HG03558 (cell line): ENCODE measurements around the gene ZNF608.

Experiments
- ATAC-seq: cut with Tn5 transposase; IDR thresholded peaks from one replicate; pipeline ENCODE4 v1.9.1; 2021; ENCODE audit warnings: moderate number of reproducible peaks; ENCODE audit not compliant: unreplicated experiment; ENCODE audit errors: extremely low read depth

Gene ZNF608

DNA sequence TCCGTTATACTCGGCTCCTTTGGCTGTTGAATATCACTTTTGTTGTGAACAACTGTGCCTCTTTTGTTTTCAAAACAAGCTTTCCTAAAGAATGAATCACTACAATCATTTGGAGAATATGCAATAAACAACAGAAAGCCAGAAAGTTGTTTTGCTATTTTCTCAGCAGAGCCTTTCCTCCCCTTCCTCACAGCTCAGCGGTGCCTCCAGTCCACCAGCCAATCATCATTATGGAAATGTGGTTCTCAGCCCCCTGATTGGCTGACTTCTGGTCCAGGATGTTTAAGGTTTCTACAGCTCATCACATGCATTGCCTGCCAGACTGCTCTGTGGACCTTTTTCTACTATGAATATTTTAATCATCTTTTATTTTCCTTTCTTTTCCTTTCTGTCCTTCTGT, 9.1 kb upstream of the ZNF608 start:
- no peak for ATAC-seq

DNA sequence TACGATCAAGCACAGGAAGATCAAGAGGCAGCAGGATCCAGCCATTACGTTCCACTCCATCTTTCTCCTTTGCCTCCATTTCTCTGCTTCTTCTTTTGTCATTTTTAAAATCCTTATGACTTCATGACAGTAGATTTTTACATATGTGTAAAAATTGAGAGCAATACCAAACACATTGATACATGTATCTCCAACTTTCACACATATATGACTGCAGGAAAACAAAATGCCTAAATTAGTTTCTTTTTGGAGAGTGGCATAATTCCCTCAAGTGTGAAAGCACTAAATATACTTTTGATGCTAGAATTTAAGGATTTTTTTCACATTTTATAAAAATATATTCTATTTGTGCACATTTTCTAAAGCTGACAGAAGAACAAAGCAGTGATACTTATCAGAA, 8.6 kb upstream of the ZNF608 start:
- ATAC-seq, result no peak

DNA sequence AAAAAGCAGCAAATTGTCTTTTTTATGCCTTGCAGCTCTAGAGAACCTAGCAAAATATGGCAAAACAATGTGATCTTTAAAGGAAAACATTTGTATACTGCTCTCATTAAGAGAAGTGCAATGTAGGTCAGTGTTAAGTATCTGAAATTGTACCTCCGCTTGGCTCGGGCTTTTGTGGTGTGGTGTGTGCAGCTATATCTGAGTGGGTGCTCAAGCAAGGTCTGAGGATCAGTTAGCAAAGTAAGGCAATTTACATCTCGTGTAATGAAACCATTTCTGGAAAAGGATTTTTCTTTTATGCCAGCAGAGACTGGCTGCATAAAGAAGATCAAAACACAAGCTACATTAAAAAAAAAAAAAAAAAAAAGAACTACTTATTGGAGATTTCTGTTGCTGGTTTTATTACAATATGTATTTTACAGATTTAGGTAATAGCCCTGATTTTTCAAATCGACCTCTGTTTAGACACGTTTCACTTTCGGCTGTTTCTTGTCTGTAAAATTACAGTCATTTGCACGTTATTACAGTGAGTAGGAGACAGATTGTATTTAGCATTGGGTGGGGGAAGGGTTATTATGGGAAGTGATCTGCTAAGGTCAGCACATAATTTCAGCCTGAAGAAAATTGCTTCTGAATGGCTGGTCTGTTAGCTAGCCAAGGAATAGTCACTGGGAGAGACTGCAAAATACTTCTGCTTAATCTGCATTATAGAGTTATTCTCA, 7.9 kb upstream of the ZNF608 start:
- no peak for ATAC-seq

DNA sequence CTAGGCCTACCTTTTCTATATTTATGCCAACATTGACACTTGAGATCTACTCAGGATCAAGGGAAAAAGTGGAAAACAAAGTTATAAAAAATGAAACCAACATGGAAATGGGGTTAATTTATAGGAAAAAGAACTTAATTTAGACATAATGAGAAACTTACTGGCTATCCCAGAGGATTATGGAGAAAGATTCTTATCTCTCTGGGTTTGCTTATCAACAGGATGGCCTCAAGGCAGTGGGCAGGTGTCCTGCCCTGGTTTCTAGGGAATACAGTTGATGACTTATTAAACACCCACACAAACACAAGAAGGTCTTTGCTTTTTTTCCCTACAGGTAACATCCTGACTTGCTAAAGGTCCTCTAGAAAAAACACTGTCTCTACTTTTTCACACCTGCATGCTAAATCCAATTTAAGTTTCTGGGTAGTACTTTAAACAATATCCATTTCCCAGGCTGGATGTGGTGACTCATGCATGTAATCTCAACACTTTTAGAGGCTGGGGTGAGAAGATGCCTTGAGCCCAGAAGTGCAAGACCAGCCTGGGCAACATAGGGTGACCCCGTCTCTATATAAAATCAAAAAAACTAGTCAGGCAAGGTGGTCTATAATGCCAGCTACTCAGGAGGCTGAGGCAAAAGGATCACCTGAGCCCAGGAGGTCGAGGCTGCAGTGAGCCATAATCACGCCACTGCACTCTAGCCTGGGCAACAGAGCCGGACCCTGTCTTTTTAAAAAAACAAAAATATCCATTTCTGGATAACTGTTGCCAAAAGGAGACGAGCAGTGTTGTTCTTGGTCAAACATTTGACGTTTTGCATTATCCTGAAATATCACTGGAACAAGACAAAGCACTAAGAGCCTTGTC, 6.6 kb upstream of the ZNF608 start:
- no peak for ATAC-seq

DNA sequence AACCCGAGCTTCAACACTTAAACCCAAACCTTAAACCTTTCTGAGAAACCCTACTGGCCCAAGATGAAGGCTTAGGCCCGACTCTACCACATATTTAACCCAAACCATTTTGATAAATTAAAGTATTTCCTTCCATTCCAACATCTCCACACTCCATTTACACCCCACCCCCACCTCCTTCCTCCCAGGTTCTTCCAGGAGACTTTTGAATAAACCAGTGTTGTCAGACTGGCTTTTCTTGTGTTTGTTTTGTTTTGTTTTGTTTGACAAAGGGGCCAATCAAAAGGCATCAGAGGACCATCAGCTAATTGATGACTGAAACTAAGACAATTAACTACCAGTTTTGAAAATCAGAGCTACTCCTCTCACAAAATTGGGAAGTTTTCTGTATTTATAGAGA, 4.6 kb upstream of the ZNF608 start:
- ATAC-seq, result no peak

DNA sequence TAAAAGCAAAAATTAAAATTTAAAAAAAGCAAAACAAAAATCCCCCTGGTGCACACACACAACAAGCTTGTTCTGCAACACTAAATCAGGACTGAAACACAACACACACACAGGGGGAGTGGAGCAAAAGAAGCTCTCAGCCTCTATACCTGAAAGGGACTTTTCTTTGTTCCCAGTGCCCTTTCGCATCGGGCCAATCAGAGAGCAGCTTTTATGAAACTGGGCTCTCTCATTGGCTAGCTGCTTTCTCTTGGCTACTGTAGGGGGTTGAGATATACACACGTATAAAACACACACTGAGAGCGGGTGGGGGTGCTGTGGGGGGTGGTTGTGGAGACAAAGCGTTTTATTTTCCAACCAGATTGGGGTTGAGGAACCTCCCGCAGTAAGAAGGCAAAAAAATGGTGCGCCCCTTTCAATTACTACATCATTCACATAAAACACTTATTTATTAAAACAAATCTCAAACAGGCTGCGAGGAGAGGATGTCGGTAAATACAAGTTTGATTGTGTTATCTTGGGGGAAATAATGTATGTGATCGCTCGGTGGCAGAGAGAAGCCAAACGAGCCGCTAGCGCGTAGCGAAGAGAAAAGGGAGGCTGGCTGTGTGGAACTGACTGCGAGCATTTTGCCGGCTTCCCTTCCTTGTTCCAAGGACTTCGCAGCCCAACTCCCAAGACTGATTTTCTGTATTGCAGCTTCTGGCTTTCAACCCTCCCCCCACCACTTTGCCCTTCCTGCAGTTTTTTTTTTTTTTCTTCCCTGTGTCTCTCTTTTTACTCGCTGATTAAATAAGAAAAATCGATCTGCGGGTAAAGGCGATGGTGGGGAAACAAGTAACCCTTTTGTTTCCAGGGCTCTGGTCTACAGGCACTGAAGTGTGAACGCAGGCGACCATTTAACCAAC, 2.5 kb upstream of the ZNF608 start:
- ATAC-seq, result peak; percentile 83

DNA sequence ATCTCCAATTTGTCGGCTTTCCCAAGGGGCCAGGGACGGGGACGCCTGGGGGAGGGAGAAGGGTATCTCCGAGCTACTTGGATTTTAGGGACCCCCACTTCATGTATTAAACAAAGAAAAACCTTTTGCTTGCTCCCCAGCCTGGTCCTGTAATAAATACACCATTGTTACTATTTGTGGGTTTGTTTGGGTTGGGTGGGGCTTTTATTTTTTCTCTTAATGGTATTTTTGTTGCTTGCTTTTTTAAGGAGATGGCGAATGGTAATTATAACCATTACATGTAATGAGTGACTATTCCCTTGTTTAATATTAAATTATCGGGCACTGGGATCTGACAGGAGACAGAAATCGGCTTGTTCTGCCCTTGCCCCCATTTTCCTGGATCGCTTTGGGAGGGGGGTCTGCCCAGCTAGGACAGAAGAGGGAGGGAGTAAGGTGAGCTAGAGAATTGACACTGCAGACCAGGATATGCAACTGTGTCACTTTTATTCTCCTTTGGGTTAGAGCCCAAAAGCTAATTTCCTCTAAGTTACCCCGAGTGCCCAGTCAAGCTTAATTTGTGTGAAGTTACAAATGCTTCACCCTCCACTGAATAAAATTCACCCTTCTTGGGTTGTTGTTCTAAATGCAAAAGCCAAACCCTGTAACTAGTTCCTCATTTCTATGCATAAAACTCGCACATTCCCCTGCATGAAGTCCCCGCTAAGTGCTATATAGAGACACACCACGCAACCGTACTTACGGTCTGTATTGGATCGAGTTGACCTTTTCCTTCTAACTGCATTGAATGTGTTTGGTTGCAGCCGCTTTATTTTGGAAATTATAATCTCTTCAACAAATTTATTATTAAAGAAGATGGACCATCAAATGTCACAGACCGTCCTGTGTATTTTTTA, 1.6 kb upstream of the ZNF608 start:
- ATAC-seq, result peak; percentile 25

DNA sequence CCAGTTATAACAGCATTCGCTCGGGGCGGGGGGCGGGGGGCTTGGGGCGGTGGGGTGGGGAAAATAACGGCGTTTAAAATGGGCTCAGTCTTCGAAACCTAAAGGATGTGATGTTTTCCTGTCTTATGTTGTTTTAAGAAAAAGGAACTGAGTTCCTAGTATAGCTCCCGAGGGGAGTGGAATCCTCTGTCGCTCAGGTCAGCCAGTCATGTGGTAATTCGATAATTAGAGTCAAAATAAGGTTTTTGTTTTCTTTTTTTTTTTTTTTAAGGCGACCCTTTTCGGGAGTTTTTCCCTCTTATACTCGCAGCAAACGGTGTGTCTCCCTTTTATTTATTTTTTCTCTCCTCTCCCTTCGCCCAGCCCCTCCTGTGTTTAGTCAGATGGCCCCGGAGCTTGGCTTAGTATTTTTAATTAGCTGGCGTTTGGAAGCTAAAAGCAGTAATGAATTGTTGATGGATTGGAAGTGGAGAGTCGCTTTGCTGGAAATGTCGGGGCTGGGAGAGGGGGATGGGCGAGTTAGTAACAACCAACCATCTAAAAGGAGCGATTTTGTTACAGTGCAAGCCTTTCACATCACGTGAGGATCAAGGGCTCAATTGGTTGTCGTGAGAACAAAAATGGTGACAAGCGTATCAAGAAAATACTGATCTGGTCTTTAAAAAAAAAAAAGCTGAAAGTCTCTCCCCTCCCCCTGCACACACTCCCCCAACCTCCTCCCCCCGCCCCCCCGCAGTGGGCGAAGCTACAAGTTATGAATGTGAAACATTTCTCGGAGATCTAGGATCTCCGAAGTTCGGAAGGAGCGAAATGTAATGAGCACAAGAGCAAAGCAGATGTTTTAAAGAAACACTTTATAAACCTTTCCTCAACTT, 714 bp upstream of the ZNF608 start:
- no peak for ATAC-seq

DNA sequence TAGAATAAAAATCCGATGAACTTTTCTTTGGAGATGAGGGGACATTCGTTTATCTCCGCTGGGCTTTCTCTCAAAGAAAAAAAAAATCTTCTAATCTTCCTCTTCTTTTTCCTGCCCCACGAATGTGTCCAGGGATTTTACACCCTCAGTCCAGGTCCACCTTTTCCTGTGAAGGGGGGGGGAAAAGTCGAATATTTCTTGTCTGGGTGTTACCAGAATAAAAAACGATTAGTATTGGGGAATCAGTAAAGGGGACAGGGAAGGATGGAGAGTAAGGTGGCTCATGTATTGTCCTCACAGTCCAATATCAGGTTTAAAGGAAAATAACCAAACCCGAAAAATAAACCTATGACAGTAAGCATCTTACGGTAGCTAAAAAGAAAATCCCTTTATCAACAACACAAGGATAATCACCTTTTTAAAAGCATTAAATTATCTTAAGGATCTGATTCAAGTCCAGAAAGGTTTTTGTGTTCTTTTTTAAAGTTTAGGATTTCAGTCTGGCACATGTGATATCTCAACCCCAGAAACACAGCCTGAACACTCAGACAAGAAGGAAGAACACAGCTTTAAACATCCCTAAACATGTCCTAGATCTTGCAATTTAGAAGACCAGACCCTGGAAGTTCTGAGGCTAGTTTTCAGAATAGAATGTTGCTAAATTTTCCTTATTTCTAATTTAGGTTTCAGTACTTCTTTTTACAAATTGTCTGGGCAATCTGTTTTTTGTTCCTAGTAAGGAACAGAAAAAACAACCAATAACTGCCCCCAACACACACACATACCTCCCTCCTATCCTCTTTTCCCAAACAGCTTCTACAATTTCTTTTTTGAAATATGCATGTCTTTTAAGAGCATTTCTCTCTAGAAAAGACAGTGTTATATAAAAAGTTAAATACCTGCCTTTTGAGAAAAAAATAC, 1.2 kb downstream of the ZNF608 start:
- ATAC-seq, result no peak

DNA sequence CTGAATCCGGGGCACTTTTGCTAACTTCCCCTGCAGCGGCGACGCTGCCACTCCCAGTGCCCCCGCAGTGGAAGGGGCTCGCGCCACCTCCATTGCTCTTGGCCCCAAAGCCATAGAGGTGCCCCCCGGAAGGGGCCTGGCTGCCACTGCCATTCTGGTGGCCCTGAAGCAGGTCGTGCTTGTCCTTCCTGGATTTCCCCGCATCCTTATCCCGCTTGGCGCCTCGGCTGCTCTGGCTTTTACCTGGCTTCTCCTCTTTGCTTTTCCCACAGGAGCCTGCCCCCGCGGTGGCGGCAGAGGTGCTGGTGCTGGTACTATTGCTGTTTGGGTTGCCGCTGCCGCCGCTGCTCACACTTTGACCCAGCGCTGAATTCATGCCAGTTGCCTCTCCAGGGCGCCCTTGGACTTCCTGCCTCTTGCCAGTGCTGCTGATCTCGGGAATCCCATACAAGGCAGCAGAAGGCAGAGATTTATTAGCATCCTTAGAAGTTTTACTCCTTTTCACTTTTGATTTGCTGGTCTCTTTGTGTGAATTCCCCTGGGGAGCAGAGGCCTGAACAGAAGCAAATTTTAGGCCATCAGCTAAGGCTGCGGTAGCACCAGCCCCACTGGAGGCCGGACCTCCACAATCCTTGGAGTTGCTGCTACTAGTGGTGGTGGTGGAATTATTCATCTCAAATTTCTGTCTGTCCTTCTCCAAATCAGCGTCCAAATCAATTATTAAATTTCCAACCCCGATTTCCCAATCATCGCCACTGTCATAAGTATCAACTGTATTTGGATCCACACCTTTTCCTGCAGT, 2.1 kb downstream of the ZNF608 start:
- no peak for ATAC-seq

DNA sequence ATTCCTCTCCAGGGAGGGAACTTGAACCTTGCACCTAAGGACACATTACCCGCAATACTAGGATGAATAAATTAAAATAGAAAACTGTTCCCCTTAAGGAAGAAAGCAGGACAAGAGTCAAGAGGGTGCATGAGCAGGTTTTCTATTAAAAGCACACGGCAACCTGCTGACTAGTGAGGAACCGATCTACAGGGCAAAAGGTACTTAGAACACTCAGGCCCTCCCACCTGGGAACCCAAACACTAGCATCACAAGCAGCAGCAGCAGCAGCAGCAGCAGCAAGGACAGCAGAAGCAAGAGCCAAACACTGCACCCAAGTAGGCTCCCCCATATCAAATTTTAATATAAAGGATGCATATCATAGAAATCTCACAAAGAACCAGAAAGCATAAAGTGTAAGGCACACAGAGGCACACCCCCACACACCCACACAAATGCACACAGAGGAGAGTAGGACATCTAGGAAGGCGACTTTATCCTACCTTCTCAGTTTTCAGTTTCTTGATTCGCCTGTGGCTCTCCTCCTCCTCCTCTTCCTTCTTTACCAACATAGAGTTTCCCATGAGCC, 2.8 kb downstream of the ZNF608 start:
- ATAC-seq, result no peak

DNA sequence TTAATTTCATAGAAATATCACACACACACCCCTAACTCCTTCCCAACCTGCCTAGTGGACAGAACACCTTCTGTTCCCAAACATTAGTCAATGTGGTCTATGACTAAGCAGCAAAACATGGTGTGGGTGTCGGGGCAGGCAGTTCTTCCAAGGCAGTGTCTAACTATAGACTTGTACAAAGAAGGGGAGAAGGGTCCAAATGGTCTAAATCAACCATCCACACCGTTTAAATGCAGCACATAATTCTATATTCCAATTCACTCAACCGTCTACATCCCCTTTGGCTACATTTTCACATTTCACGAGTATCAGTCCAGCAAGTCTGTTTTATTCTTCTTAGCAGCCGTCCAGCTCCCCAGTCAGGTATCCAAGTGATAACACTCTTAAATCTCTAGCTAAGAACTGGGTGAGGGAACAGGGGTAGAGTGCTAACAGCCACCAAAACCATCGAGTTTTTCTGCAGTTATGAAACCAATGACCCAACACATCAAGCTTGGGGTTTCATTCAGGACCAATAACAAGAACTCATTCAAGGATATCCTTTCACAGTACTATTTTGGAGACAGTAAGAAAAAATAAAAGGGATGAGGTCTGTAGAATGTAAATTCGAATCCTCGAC, 3.3 kb downstream of the ZNF608 start:
- ATAC-seq, result no peak

DNA sequence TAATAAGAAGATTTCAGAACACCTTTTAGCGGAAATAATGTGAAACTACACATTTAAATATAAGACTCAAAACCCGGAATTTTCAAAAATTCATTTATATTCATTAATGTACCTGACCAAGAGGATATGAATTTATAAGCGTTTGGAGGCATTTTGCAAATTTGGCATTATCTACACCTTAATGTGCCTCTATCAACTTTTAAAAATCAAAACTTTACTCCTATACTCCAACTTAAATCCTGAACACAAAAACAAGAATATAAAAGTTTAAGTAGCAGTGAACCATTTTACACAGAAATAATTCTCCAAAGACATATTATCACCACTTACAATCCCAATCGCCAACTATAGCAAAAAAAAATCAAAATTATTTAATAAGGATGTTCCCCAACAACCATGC, 3.9 kb downstream of the ZNF608 start:
- no peak for ATAC-seq

DNA sequence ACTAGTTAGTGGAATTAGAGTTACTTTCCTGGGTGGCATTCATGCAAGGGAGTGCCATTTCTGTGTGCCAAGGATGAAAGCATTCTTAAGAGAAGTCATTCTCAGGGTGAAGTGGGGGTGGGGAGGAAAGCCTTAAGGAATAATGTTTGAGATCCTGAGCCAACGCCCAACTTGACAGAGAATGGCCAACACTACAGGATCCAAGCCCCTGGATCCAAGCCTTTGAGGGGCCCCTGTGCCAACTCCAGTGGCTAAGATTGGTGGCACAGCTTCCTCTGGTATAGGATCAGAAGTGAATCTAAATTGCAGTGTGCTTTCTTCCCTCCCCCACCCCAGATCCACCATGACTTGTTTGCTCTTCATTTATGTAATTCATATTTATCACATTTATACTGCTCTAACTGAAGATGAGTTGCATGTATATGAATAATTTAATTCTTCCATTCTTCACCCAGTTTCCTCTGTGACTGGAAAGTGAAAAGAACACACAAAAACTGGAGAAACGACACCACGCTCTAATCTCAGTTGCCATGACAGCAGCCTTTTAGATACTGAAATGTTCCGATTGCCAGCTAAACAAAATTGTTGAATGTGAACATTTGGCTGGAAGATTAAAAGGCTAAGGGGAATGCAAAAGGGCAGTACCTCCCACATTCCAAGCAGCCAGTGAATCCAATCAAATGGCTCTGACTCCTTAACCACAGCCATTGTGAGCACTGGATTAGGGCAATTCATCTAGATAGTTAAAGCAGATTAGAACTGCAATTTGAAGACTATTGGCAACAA, 4.5 kb downstream of the ZNF608 start:
- ATAC-seq, result no peak

DNA sequence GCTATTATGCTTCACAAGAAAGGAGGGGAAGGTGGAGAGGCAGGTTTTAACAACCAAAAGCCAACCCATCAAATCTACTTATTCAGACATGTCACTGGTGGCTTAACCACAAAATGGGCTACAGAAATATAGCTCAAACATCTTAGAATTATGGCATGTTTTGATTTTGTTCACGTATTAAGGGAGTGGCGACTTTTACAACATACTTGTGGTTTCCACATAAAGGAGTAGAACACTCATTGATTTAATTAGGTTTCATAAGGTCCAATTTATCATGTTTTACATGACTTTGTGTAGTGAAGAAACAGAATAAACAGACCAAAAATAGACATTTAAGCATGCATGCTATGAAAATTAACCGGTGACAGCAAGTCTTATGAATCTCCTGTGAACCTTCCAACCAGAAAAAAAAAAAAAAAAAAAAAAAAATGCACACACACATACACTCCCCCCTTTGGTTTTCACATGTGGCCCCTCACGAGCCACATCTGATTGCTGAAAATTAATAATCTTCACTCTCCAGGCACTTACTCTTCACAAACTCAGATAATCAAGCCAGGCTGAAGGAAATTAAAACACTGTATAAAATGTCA, 5.4 kb downstream of the ZNF608 start:
- ATAC-seq, result no peak
